Fibroblast of lung (primary cell): ENCODE measurements around the gene RHOT2. TPM values are rescaled to one million over a fixed set of nuclear protein-coding genes. Genes with fewer than 3 reads are reported as not detected.

Experiments used
- DNase-seq, 2 donors: peaks; one replicate each; pipeline versions ENCODE4 v3.0.0 to v3.0.0-alpha.2; 2010; ENCODE audit warnings: low read depth in 2 of 2
- H2AFZ ChIP-seq: 2 replicates; pipeline ENCODE4 v1.5.1; 2012; ENCODE audit warnings: low read length, control low read depth, inconsistent platforms
- H3K27ac ChIP-seq: 2 replicates; pipeline ENCODE4 v1.5.1; 2011; ENCODE audit warnings: low read length, control low read depth; ENCODE audit not compliant: insufficient read depth
- H3K27me3 ChIP-seq: 2 replicates; pipeline ENCODE4 v1.5.1; 2011; ENCODE audit warnings: mild to moderate bottlenecking, low read length; ENCODE audit not compliant: control insufficient read depth, insufficient read depth
- H3K36me3 ChIP-seq: 2 replicates; pipeline ENCODE4 v1.5.1; 2011; ENCODE audit warnings: low read length; ENCODE audit not compliant: control insufficient read depth, insufficient read depth
- H3K4me1 ChIP-seq: 2 replicates; pipeline ENCODE4 v1.5.1; 2011; ENCODE audit warnings: low read length; ENCODE audit not compliant: control insufficient read depth, insufficient read depth; ENCODE audit errors: extremely low read depth
- H3K4me2 ChIP-seq: 2 replicates; pipeline ENCODE4 v1.5.1; 2011; ENCODE audit warnings: low read length, control low read depth; ENCODE audit not compliant: insufficient read depth; ENCODE audit errors: extremely low read depth
- H3K4me3 ChIP-seq, 4 experiments: fragments of 200-600 bp in 1 of 4; sonication (generic) in 1 of 4; replicated peaks in 1 of 4; 2 replicates each; pipeline ENCODE4 v1.5.1; 2011 to 2016; ENCODE audit warnings: low read length in 4 of 4, low read depth in 3 of 4, mild to moderate bottlenecking in 3 of 4, control low read depth in 2 of 4, inconsistent platforms in 1 of 4, mixed read lengths in 1 of 4; ENCODE audit not compliant: insufficient read depth in 1 of 4; ENCODE audit errors: control extremely low read depth in 1 of 4
- H3K79me2 ChIP-seq: 2 replicates; pipeline ENCODE4 v1.5.1; 2012; ENCODE audit warnings: mild to moderate bottlenecking, low read length, inconsistent platforms; ENCODE audit not compliant: control insufficient read depth, insufficient read depth
- H3K9ac ChIP-seq: 2 replicates; pipeline ENCODE4 v1.5.1; 2011; ENCODE audit warnings: mild to moderate bottlenecking, low read length, control low read depth; ENCODE audit not compliant: insufficient read depth
- H3K9me3 ChIP-seq: 2 replicates; pipeline ENCODE4 v1.5.1; 2012; ENCODE audit warnings: low read depth, low read length; ENCODE audit not compliant: control insufficient read depth, insufficient read depth
- H4K20me1 ChIP-seq: 2 replicates; pipeline ENCODE4 v1.5.1; 2011; ENCODE audit warnings: low read length; ENCODE audit not compliant: control insufficient read depth, insufficient read depth; ENCODE audit errors: extremely low read depth
- CTCF ChIP-seq, 2 donors: IDR thresholded peaks in 1 of 2; conservative IDR thresholded peaks in 1 of 2; 1 replicate in 1 of 2; 2 replicates in 1 of 2; pipeline ENCODE4 v1.5.1; 2011 to 2012; ENCODE audit warnings: low read length in 2 of 2, control low read depth in 1 of 2, inconsistent platforms in 1 of 2, low read depth in 1 of 2, mild to moderate bottlenecking in 1 of 2
- EZH2 ChIP-seq: IDR thresholded peaks from 2 replicates; pipeline ENCODE4 v1.5.1; 2012; ENCODE audit warnings: low read length, control low read depth, mild to moderate bottlenecking; ENCODE audit errors: missing control alignments
- polyA plus RNA-seq, 2 donors: library from polyadenylated mRNA; depleted of rRNA in 1 of 2; stranded (reverse) in 1 of 2; unstranded in 1 of 2; fragments of >200 nt; gene quantifications; 2 replicates each; pipeline ENCODE4 v1.2.1, GENCODE V29; 2011 to 2012; ENCODE audit warnings: missing spikeins in 1 of 2
- total RNA-seq: library from RNA; depleted of rRNA; stranded (reverse); fragments of >200 nt; gene quantifications from 2 replicates; pipeline ENCODE4 v1.2.1, GENCODE V29; 2014

Gene RHOT2
- total and polyA plus RNA-seq, 2 donors (not counting 1 experiment from before 2014, with no cell fraction given) = 29.6 to 35.4 TPM

DNA sequence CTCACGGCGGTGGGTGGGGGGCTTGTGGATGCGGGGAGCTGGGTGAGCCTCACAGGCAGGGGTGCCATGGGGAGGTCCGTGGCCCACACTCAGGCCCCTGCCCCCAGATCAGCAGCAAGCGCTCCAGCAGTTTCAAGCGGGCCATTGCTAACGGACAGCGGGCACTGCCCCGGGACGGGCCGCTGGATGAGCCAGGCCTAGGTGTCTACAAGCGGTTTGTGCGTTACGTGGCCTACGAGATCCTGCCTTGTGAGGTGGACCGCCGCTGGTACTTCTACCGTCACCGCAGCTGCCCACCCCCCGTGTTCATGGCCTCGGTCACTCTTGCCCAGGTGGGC, 8.6 kb downstream of the RHOT2 start:
- no peaks in the 10 kb centered on the region for H4K20me1 ChIP-seq
- H3K27me3 ChIP-seq = no peaks in the 10 kb centered on the region
- no peak overlapping the region for H2AFZ ChIP-seq
- DNase-seq = no peak
- H3K4me3 ChIP-seq = no peak overlapping the region
- H3K9me3 ChIP-seq = no peaks in the 10 kb centered on the region
- H3K79me2 ChIP-seq = peaks cover 9% of the 10 kb centered on the region
- H3K4me2 ChIP-seq = no peak overlapping the region
- no peak overlapping the region for H3K9ac ChIP-seq
- H3K4me1 ChIP-seq = peaks cover 10% of the 10 kb centered on the region
- H3K36me3 ChIP-seq = peaks cover 16% of the 10 kb centered on the region
- TF ChIP-seq EZH2 = no peak
- TF ChIP-seq CTCF (conservative IDR thresholded peaks at IDR 0.05 in 1 of 2, IDR thresholded peaks at IDR 0.05 in 1 of 2; ENCODE audit: low read depth in 1 of 2, low read length in 2 of 2) = no peak
- H3K27ac ChIP-seq = no peak overlapping the region

DNA sequence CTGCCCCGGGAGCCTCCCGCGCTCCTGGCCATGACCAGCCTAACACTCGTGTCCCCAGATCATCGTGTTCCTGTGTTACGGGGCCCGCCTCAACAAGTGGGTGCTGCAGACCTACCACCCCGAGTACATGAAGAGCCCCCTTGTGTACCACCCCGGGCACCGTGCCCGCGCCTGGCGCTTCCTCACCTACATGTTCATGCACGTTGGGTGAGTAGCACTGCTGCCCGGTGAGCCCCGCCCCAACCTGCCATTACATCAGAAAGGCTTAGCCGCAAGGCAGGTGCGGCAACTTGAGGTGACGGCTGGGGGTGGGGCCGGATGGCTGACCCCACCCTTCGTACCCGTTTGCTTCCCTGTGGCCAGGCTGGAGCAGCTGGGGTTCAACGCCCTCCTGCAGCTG, 9.0 kb downstream of the RHOT2 start:
- Histone ChIP-seq H4K20me1 (no peaks in the 10 kb centered on the region), H3K27me3 (no peaks in the 10 kb centered on the region), H3K4me2 (no peak overlapping the region), H3K36me3 (peaks cover 16% of the 10 kb centered on the region), H3K4me1 (peaks cover 14% of the 10 kb centered on the region), H3K4me3 (no peak overlapping the region), H3K9me3 (no peaks in the 10 kb centered on the region), H3K27ac (no peak overlapping the region), H3K79me2 (peaks cover 13% of the 10 kb centered on the region), H3K9ac (no peak overlapping the region), H2AFZ (no peak overlapping the region)
- TF ChIP-seq CTCF (conservative IDR thresholded peaks at IDR 0.05 in 1 of 2, IDR thresholded peaks at IDR 0.05 in 1 of 2; ENCODE audit: low read depth in 1 of 2, low read length in 2 of 2) (no peak), EZH2 (no peak)
- DNase-seq = no peak

- Histone ChIP-seq H3K36me3 (peaks cover 16% of the 10 kb centered on the region), H3K9ac (no peak overlapping the region), H3K4me3 (no peak overlapping the region), H3K27ac (no peak overlapping the region), H3K4me1 (peaks cover 16% of the 10 kb centered on the region), H3K4me2 (no peak overlapping the region), H3K9me3 (no peaks in the 10 kb centered on the region), H3K27me3 (no peaks in the 10 kb centered on the region), H3K79me2 (peaks cover 19% of the 10 kb centered on the region), H2AFZ (no peak overlapping the region), H4K20me1 (no peaks in the 10 kb centered on the region)
- TF ChIP-seq EZH2 (no peak), CTCF (conservative IDR thresholded peaks at IDR 0.05 in 1 of 2, IDR thresholded peaks at IDR 0.05 in 1 of 2; ENCODE audit: low read depth in 1 of 2, low read length in 2 of 2) (no peak)
- no peak for DNase-seq
Measured at GRCh38 chr16:677316-678190, 9.6 kb downstream of the RHOT2 start.
